ENCODE results near the gene WNT9A. TPM values are rescaled to one million over a fixed set of nuclear protein-coding genes. Genes with fewer than 3 reads are reported as not detected.

WNT9A gene
- total and polyA plus RNA-seq, 4 donors = 0.03 to 0.08 TPM; not detected in 2

DNA sequence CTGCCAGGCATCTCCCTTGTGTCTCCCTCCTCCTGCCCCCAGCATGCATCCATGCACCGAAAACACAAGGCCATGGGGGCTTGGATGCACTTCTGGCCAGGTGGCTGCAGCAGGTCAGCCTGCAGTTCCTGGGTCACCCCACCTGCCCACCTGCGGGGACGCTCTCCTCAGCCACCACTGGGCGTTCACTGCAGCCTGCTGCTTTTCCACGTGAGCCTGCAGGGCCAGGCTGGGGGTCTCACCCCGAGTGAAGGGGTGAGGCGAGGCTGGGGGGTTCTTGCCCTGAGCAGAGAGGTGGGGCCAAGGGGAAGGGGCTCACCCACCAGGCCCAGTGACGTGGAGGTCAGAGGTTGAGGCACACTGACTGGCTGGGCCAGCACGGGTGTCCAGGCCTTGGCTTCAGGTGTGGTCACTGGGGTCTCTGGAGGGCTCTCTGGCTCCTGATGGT, 64.6 kb downstream of the WNT9A start:
- H3K27ac ChIP-seq (ENCODE audit: low read depth in 1 of 2, low read length in 2 of 2) = no peak overlapping the region
- DNase-seq (ENCODE audit: low spot score) = peak; percentile 23
- no peak for TF ChIP-seq GABPA (IDR thresholded peaks at IDR 0.05 in 1 of 2, conservative IDR thresholded peaks at IDR 0.05 in 1 of 2)
- no peak for TF ChIP-seq SP1 (IDR thresholded peaks at IDR 0.05)
- no peak for TF ChIP-seq EGR1 (IDR thresholded peaks at IDR 0.05; ENCODE audit: low read depth in 2 of 2)
- no peak for TF ChIP-seq HNF4A (conservative IDR thresholded peaks at IDR 0.05)
- TF ChIP-seq, protein P1, sequence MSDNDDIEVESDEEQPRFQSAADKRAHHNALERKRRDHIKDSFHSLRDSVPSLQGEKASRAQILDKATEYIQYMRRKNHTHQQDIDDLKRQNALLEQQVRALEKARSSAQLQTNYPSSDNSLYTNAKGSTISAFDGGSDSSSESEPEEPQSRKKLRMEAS (IDR thresholded peaks at IDR 0.05) = no peak
- no peak for TF ChIP-seq YY1 (IDR thresholded peaks at IDR 0.05)
- TF ChIP-seq HNF4G (IDR thresholded peaks at IDR 0.05) = no peak
- TF ChIP-seq, protein P2, sequence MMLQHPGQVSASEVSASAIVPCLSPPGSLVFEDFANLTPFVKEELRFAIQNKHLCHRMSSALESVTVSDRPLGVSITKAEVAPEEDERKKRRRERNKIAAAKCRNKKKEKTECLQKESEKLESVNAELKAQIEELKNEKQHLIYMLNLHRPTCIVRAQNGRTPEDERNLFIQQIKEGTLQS (IDR thresholded peaks at IDR 0.05) = no peak
- TF ChIP-seq FOXA2 (IDR thresholded peaks at IDR 0.05) = no peak
- no peak for TF ChIP-seq TAF1 (conservative IDR thresholded peaks at IDR 0.05)
- TF ChIP-seq, protein P3, sequence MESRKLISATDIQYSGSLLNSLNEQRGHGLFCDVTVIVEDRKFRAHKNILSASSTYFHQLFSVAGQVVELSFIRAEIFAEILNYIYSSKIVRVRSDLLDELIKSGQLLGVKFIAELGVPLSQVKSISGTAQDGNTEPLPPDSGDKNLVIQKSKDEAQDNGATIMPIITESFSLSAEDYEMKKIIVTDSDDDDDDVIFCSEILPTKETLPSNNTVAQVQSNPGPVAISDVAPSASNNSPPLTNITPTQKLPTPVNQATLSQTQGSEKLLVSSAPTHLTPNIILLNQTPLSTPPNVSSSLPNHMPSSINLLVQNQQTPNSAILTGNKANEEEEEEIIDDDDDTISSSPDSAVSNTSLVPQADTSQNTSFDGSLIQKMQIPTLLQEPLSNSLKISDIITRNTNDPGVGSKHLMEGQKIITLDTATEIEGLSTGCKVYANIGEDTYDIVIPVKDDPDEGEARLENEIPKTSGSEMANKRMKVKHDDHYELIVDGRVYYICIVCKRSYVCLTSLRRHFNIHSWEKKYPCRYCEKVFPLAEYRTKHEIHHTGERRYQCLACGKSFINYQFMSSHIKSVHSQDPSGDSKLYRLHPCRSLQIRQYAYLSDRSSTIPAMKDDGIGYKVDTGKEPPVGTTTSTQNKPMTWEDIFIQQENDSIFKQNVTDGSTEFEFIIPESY (IDR thresholded peaks at IDR 0.05) = no peak
- TF ChIP-seq, protein P4, sequence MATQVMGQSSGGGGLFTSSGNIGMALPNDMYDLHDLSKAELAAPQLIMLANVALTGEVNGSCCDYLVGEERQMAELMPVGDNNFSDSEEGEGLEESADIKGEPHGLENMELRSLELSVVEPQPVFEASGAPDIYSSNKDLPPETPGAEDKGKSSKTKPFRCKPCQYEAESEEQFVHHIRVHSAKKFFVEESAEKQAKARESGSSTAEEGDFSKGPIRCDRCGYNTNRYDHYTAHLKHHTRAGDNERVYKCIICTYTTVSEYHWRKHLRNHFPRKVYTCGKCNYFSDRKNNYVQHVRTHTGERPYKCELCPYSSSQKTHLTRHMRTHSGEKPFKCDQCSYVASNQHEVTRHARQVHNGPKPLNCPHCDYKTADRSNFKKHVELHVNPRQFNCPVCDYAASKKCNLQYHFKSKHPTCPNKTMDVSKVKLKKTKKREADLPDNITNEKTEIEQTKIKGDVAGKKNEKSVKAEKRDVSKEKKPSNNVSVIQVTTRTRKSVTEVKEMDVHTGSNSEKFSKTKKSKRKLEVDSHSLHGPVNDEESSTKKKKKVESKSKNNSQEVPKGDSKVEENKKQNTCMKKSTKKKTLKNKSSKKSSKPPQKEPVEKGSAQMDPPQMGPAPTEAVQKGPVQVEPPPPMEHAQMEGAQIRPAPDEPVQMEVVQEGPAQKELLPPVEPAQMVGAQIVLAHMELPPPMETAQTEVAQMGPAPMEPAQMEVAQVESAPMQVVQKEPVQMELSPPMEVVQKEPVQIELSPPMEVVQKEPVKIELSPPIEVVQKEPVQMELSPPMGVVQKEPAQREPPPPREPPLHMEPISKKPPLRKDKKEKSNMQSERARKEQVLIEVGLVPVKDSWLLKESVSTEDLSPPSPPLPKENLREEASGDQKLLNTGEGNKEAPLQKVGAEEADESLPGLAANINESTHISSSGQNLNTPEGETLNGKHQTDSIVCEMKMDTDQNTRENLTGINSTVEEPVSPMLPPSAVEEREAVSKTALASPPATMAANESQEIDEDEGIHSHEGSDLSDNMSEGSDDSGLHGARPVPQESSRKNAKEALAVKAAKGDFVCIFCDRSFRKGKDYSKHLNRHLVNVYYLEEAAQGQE (IDR thresholded peaks at IDR 0.05) = no peak
- no peak for TF ChIP-seq JUND (IDR thresholded peaks at IDR 0.05)
- no peak for TF ChIP-seq FOXA1 (IDR thresholded peaks at IDR 0.05)
- TF ChIP-seq RAD21 (IDR thresholded peaks at IDR 0.05) = no peak
- TF ChIP-seq NR2F2 (IDR thresholded peaks at IDR 0.05) = no peak
- no peak for TF ChIP-seq RXRA (IDR thresholded peaks at IDR 0.05)
- TF ChIP-seq, protein P5, sequence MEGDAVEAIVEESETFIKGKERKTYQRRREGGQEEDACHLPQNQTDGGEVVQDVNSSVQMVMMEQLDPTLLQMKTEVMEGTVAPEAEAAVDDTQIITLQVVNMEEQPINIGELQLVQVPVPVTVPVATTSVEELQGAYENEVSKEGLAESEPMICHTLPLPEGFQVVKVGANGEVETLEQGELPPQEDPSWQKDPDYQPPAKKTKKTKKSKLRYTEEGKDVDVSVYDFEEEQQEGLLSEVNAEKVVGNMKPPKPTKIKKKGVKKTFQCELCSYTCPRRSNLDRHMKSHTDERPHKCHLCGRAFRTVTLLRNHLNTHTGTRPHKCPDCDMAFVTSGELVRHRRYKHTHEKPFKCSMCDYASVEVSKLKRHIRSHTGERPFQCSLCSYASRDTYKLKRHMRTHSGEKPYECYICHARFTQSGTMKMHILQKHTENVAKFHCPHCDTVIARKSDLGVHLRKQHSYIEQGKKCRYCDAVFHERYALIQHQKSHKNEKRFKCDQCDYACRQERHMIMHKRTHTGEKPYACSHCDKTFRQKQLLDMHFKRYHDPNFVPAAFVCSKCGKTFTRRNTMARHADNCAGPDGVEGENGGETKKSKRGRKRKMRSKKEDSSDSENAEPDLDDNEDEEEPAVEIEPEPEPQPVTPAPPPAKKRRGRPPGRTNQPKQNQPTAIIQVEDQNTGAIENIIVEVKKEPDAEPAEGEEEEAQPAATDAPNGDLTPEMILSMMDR (IDR thresholded peaks at IDR 0.05; ENCODE audit: low read depth, low read length, missing input control) = no peak
- no peaks in the 10 kb centered on the region for H3K9me3 ChIP-seq (ENCODE audit: control insufficient read depth in 4 of 4, low read length in 3 of 4)
- no peaks in the 10 kb centered on the region for H3K36me3 ChIP-seq (ENCODE audit: control insufficient read depth in 4 of 4, insufficient read depth in 3 of 4, low read depth in 1 of 4, low read length in 3 of 4)
- H3K9ac ChIP-seq (ENCODE audit: low read depth in 1 of 2, low read length in 2 of 2) = no peak overlapping the region
- WGBS = 79% methylated on average over 9 of the region's 9 CpGs
- H3K4me3 ChIP-seq (ENCODE audit: low read depth in 1 of 3, low read length in 3 of 3) = no peak overlapping the region
- H3K4me1 ChIP-seq (ENCODE audit: control insufficient read depth in 4 of 4, insufficient read depth in 4 of 4, low read length in 3 of 4) = peaks cover 0 to 4% (median 0%) of the 10 kb centered on the region in 4 donors
- peaks cover 0 to 5% (median 2%) of the 10 kb centered on the region in 4 donors for H3K27me3 ChIP-seq (ENCODE audit: control insufficient read depth in 4 of 4, insufficient read depth in 4 of 4, low read length in 3 of 4)
